ENCODE data around the gene LMF1. TPM values are rescaled to one million over a fixed set of nuclear protein-coding genes. Genes with fewer than 3 reads are reported as not detected.

The LMF1 gene
- polyA plus RNA-seq, 2 donors: 8.2 to 17.2 TPM

DNA sequence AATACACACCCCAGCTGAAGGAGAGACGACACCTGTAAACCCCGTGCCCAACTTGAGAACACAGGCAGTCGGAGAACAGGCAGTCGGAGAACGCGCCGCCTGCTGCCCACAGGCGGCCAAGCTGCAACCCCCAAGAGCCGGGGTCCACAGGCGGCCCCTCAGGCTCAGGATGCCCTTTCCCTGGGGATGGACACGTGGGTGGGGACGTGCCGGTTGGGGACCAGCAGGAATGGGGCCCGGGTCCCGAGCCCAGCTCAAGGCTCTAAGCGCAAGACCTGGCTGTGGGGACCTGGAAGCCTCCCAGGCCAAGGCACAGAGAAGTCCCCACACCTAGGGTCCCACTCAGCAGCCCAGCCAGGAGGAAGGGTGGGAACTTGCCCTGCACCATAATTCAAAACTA is 90.8 kb downstream of the LMF1 start:
- Histone ChIP-seq H3K27ac (ENCODE audit: low read depth in 2 of 2, low read length in 1 of 2) (no peak overlapping the region), H3K36me3 (ENCODE audit: control insufficient read depth in 2 of 2, insufficient read depth in 2 of 2, low read length in 1 of 2) (peaks cover 0 to 11% of the 10 kb centered on the region in 2 donors), H3K27me3 (ENCODE audit: control insufficient read depth in 1 of 2, insufficient read depth in 2 of 2, low read length in 2 of 2) (no peaks in the 10 kb centered on the region), H3K4me3 (ENCODE audit: low read depth in 1 of 2, low read length in 2 of 2) (no peak overlapping the region), H3K4me1 (ENCODE audit: control insufficient read depth in 2 of 2, insufficient read depth in 2 of 2, low read length in 1 of 2) (no peaks in the 10 kb centered on the region), H3K9me3 (ENCODE audit: control insufficient read depth in 2 of 2, insufficient read depth in 1 of 2, low read depth in 1 of 2, low read length in 1 of 2) (peaks cover 0 to 3% of the 10 kb centered on the region in 2 donors)
- 95% methylated on average over 16 of the region's 16 CpGs for WGBS, 2 donors

DNA sequence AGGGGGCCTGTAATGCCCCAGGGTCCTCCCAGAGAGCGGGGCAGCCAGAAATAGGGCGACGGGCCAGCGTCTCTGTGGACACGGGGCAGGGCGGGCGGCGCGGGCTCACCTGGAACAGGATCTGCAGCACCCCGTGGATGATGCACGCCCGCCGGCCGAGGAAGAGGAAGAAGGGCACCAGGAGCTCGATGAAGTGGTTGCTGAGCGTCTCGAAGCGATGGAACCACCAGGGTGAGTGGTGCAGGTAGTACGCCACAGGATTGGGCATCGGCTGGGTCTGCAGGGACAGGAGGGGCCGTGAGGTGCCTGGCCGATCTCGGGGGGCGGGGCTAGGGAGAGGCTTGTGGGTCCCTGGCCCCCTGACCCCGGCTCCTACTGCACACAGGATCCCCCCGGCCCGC is 91.3 kb downstream of the LMF1 start:
- no peaks in the 10 kb centered on the region for H3K4me1 ChIP-seq (ENCODE audit: control insufficient read depth in 2 of 2, insufficient read depth in 2 of 2, low read length in 1 of 2)
- peaks cover 0 to 2% of the 10 kb centered on the region in 2 donors for H3K9me3 ChIP-seq (ENCODE audit: control insufficient read depth in 2 of 2, insufficient read depth in 1 of 2, low read depth in 1 of 2, low read length in 1 of 2)
- peaks cover 0 to 15% of the 10 kb centered on the region in 2 donors for H3K36me3 ChIP-seq (ENCODE audit: control insufficient read depth in 2 of 2, insufficient read depth in 2 of 2, low read length in 1 of 2)
- no peaks in the 10 kb centered on the region for H3K27me3 ChIP-seq (ENCODE audit: control insufficient read depth in 1 of 2, insufficient read depth in 2 of 2, low read length in 2 of 2)
- no peak overlapping the region for H3K27ac ChIP-seq (ENCODE audit: low read depth in 2 of 2, low read length in 1 of 2)
- no peak overlapping the region for H3K4me3 ChIP-seq (ENCODE audit: low read depth in 1 of 2, low read length in 2 of 2)
- WGBS, 2 donors: 91 to 92% methylated on average over 24 to 27 of the region's 27 CpGs

DNA sequence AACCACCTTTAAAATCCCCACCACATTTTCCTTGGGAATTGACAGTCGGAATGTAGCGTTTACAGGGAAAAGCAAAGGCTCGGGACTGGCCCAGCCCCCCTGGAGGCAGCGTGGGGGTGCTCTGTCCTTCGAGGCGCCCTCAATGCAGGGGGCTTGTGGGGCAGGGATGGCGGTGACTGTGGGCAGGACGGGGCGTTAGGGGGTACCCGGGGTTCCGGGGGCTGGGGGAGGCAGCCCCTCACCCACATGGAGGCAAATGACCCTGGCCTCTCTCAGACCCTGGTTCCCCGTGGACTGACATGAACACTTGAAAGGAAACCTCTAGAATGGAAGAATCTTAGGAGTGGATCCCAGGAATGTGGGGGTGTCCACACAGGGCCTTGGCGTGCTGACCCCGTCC is 91.9 kb downstream of the LMF1 start:
- WGBS, 2 donors: 91% methylated on average over 14 of the region's 14 CpGs
- Histone ChIP-seq H3K27ac (ENCODE audit: low read depth in 2 of 2, low read length in 1 of 2) (no peak overlapping the region), H3K36me3 (ENCODE audit: control insufficient read depth in 2 of 2, insufficient read depth in 2 of 2, low read length in 1 of 2) (peaks cover 0 to 17% of the 10 kb centered on the region in 2 donors), H3K9me3 (ENCODE audit: control insufficient read depth in 2 of 2, insufficient read depth in 1 of 2, low read depth in 1 of 2, low read length in 1 of 2) (no peaks in the 10 kb centered on the region), H3K27me3 (ENCODE audit: control insufficient read depth in 1 of 2, insufficient read depth in 2 of 2, low read length in 2 of 2) (no peaks in the 10 kb centered on the region), H3K4me1 (ENCODE audit: control insufficient read depth in 2 of 2, insufficient read depth in 2 of 2, low read length in 1 of 2) (no peaks in the 10 kb centered on the region), H3K4me3 (ENCODE audit: low read depth in 1 of 2, low read length in 2 of 2) (no peak overlapping the region)

DNA sequence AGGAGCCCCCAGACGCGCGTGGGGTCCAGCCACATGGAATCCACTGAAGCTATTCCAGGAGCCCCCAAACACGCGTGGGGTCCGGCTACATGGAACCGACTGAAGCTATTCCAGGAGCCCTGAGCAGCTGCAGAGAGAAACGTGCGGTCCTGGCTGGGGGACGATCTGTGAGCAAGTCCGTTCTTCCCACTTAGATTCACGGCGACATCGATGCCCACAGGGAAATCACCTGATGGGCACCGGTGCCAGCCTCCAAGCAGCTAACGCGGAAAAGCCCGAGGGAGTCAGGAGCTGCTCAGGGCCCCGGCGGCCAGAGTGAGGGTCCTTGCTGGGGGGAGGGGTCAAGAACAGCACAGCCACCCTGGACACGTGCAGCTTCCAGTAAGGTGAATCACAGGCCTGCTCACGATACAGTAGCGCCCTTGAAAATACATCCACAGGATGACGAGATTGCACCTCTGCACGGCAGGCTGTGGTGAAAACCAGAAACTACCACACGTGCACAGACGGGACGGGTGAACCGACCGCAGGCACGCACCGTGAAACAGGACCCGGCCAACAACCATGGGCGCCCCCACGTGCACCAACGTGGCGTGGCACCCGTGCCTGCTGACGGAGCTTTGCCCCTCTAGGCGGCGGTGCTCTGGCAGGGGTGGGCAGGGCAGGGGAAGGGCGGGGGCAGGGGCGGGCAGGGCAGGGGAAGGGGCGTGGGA is 92.6 kb downstream of the LMF1 start:
- no peak overlapping the region for H3K27ac ChIP-seq (ENCODE audit: low read depth in 2 of 2, low read length in 1 of 2)
- 82 to 86% methylated on average over 42 to 44 of the region's 44 CpGs for WGBS, 2 donors
- H3K36me3 ChIP-seq (ENCODE audit: control insufficient read depth in 2 of 2, insufficient read depth in 2 of 2, low read length in 1 of 2): peaks cover 0 to 19% of the 10 kb centered on the region in 2 donors
- H3K9me3 ChIP-seq (ENCODE audit: control insufficient read depth in 2 of 2, insufficient read depth in 1 of 2, low read depth in 1 of 2, low read length in 1 of 2): no peaks in the 10 kb centered on the region
- no peaks in the 10 kb centered on the region for H3K27me3 ChIP-seq (ENCODE audit: control insufficient read depth in 1 of 2, insufficient read depth in 2 of 2, low read length in 2 of 2)
- no peak overlapping the region for H3K4me3 ChIP-seq (ENCODE audit: low read depth in 1 of 2, low read length in 2 of 2)
- H3K4me1 ChIP-seq (ENCODE audit: control insufficient read depth in 2 of 2, insufficient read depth in 2 of 2, low read length in 1 of 2): no peaks in the 10 kb centered on the region

DNA sequence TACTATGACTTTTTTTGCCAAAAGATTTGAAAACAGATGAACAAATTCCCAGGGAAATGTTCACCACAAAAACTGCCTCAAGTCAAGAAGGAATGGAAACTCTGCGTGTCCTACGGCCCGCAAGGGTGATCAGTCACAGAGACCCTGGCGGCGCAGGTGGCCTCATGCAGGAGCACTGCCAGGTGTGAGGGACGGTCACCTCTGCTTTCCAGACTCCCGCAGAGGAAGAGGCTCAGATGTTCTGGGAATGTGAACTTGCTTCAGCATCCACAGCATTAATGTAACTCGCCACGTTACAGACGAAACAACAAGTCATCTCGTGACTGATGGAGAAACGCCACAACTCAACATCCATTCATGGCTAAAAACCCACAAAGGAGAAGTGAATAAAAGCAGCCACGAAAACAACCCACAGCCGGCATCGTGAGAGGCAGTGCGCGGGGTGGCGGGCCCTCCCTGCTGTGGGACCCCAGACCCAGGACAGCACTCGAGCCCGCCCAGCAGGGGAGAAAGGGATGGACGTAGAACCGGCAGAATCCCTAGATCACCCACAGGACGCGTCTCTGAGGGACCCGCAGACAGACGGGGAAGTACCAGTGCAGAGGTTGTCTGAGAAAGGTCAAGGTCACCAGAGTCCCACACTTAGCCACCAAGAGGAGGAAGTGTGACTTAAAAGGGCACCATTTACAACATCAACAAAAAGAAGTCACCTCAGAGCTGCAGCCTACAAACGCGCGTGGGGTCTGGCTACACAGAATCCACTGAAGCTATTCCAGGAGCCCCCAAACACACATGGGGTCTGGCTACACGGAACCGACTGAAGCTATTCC is 93.3 kb downstream of the LMF1 start:
- H3K9me3 ChIP-seq (ENCODE audit: control insufficient read depth in 2 of 2, insufficient read depth in 1 of 2, low read depth in 1 of 2, low read length in 1 of 2): no peaks in the 10 kb centered on the region

DNA sequence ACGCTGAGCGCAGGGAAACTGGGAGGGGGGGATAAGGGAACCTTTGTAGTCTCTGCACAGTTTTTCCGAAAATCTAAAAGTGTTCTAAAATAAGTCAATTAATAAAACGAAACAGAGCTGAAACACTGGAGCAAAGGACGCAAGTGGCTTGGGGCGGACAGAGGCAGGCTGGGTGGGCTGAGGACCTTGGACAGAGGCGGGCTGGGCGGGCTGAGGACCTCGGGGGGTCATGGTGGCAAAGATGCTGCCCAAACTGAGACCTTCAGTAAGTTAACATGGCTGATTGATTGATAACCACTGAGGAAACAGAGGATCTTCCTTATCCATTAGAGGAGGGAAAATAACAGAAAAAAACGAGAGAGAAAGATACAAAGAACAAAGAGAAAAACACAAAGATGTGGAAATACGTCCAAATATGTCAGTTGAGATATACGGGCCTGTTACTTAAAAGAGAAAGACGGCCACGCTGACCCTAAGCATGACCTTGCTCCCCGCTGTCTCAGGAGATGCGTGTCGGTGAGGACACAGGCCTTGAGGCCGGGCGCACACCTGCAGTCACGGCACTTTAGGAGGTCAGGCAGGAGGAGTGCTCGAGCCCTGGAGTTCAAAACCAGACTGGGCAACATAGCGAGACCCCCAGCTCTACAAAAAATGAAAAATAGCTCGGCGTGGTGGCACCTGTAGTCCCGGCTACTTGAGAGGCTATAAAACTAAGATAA is 94.1 kb downstream of the LMF1 start:
- Histone ChIP-seq H3K27ac (ENCODE audit: low read depth in 2 of 2, low read length in 1 of 2) (no peak overlapping the region), H3K4me3 (ENCODE audit: low read depth in 1 of 2, low read length in 2 of 2) (no peak overlapping the region), H3K36me3 (ENCODE audit: control insufficient read depth in 2 of 2, insufficient read depth in 2 of 2, low read length in 1 of 2) (peaks cover 0 to 19% of the 10 kb centered on the region in 2 donors), H3K27me3 (ENCODE audit: control insufficient read depth in 1 of 2, insufficient read depth in 2 of 2, low read length in 2 of 2) (no peaks in the 10 kb centered on the region), H3K4me1 (ENCODE audit: control insufficient read depth in 2 of 2, insufficient read depth in 2 of 2, low read length in 1 of 2) (no peaks in the 10 kb centered on the region), H3K9me3 (ENCODE audit: control insufficient read depth in 2 of 2, insufficient read depth in 1 of 2, low read depth in 1 of 2, low read length in 1 of 2) (no peaks in the 10 kb centered on the region)
- 89 to 90% methylated on average over 25 of the region's 25 CpGs for WGBS, 2 donors

More for the DNA sequence above, 93.3 kb downstream of the LMF1 start:
- Histone ChIP-seq H3K4me1 (ENCODE audit: control insufficient read depth in 2 of 2, insufficient read depth in 2 of 2, low read length in 1 of 2) (no peaks in the 10 kb centered on the region), H3K4me3 (ENCODE audit: low read depth in 1 of 2, low read length in 2 of 2) (no peak overlapping the region), H3K27ac (ENCODE audit: low read depth in 2 of 2, low read length in 1 of 2) (no peak overlapping the region), H3K36me3 (ENCODE audit: control insufficient read depth in 2 of 2, insufficient read depth in 2 of 2, low read length in 1 of 2) (peaks cover 0 to 19% of the 10 kb centered on the region in 2 donors), H3K27me3 (ENCODE audit: control insufficient read depth in 1 of 2, insufficient read depth in 2 of 2, low read length in 2 of 2) (no peaks in the 10 kb centered on the region)
- 86 to 89% methylated on average over 31 of the region's 31 CpGs for WGBS, 2 donors

DNA sequence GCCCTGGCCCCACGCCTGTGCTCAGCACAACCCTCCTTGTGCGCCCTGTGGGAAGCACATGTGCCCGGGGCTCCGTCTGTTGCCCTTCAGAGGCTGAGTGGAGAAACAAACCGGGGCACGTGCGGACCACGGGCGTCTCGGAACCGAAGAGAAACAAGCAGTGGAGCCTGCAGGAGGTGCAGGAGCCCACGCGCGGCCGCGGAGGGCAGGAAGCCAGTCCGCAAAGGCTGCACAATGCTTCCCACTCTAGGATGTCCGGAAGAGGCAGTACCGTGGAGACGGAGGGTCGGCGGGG is 94.8 kb downstream of the LMF1 start:
- WGBS, 2 donors: 92% methylated on average over 22 of the region's 22 CpGs
- Histone ChIP-seq H3K27ac (ENCODE audit: low read depth in 2 of 2, low read length in 1 of 2) (no peak overlapping the region), H3K27me3 (ENCODE audit: control insufficient read depth in 1 of 2, insufficient read depth in 2 of 2, low read length in 2 of 2) (no peaks in the 10 kb centered on the region), H3K36me3 (ENCODE audit: control insufficient read depth in 2 of 2, insufficient read depth in 2 of 2, low read length in 1 of 2) (peaks cover 0 to 19% of the 10 kb centered on the region in 2 donors), H3K4me1 (ENCODE audit: control insufficient read depth in 2 of 2, insufficient read depth in 2 of 2, low read length in 1 of 2) (no peaks in the 10 kb centered on the region), H3K4me3 (ENCODE audit: low read depth in 1 of 2, low read length in 2 of 2) (no peak overlapping the region), H3K9me3 (ENCODE audit: control insufficient read depth in 2 of 2, insufficient read depth in 1 of 2, low read depth in 1 of 2, low read length in 1 of 2) (no peaks in the 10 kb centered on the region)

DNA sequence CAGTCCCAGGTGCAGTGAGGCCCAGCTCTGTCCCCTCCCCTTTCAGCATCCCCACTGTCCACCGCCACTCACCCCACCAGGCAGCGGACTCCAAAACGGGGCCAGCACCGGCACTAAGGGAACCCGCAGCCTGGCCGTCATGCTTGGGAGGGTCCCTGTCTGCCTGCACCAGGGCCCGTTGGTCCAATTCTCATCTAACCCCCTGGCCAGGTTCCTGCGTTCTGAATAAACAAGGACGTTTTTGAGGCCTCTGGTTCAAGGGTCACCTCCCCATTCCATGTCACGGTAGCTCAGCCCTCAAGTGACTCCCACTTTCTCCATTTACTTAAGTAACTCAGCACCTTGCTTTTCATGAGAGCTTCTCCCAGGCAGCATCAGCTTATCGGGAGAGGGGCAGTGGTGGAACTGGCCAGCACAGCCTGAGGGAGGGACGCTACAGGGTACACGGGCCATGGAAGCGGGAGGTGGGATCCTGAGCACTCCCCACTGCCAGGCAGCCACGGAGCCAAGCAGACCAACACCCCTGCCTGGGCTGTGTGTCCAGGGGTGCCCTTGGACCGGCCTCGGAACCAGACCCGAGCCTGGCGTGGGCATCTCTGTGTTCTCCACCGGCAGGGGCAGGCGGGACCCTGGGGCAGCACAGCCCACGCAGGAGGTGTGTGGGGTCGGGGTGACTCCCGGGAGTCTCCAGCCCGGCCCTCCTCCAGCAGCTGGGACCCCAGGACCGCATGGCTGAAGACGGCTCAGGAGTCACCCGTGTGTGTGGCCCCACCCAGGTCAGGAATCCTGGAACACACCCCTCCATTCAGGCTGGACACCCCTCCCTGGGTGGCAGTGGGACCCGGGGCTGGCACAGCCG is 95.4 kb downstream of the LMF1 start:
- Histone ChIP-seq H3K4me3 (ENCODE audit: low read depth in 1 of 2, low read length in 2 of 2) (no peak overlapping the region), H3K9me3 (ENCODE audit: control insufficient read depth in 2 of 2, insufficient read depth in 1 of 2, low read depth in 1 of 2, low read length in 1 of 2) (no peaks in the 10 kb centered on the region), H3K36me3 (ENCODE audit: control insufficient read depth in 2 of 2, insufficient read depth in 2 of 2, low read length in 1 of 2) (peaks cover 0 to 23% of the 10 kb centered on the region in 2 donors), H3K27ac (ENCODE audit: low read depth in 2 of 2, low read length in 1 of 2) (no peak overlapping the region), H3K27me3 (ENCODE audit: control insufficient read depth in 1 of 2, insufficient read depth in 2 of 2, low read length in 2 of 2) (no peaks in the 10 kb centered on the region), H3K4me1 (ENCODE audit: control insufficient read depth in 2 of 2, insufficient read depth in 2 of 2, low read length in 1 of 2) (no peaks in the 10 kb centered on the region)
- 88 to 91% methylated on average over 30 of the region's 30 CpGs for WGBS, 2 donors
